HG03045 (cell line): ENCODE results near the gene PEX7.
"Not testable (repeated sequence)": the region's sequence is repeated elsewhere in the genome, so short reads cannot be mapped to it uniquely, and the experiment has no call there.

Experiments
- ATAC-seq: cut with Tn5 transposase; IDR thresholded peaks from one replicate; pipeline ENCODE4 v1.9.1; 2021; ENCODE audit warnings: mild to moderate bottlenecking, moderate library complexity; ENCODE audit not compliant: unreplicated experiment

The PEX7 gene

DNA sequence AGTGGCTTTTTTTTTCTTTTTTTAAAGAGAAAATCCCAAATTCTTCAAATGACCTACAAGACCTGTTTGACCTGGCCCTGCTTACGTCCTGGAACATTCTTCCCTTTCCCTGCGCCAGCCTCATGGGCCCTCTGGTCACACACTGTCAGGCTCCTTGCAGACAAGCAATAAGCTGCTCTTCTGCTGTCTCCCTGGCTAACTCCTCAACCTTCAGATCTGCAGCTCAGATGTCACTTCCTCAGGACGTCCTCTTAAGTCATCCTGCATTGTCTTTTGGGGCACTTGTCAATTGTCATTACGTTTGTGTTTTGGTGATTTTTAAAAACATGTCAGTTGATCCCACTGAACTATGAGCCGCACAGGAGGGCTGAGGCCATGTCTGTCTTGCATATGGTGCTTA lies 70.8 kb downstream of the PEX7 start:
- no peak for ATAC-seq

- ATAC-seq, result no peak
Measured at GRCh38 chr6:136895901-136896300, 73.5 kb downstream of the PEX7 start.

GRCh38 chr6:136897071-136897470 lies 74.7 kb downstream of the PEX7 start:
- ATAC-seq, result no peak

DNA sequence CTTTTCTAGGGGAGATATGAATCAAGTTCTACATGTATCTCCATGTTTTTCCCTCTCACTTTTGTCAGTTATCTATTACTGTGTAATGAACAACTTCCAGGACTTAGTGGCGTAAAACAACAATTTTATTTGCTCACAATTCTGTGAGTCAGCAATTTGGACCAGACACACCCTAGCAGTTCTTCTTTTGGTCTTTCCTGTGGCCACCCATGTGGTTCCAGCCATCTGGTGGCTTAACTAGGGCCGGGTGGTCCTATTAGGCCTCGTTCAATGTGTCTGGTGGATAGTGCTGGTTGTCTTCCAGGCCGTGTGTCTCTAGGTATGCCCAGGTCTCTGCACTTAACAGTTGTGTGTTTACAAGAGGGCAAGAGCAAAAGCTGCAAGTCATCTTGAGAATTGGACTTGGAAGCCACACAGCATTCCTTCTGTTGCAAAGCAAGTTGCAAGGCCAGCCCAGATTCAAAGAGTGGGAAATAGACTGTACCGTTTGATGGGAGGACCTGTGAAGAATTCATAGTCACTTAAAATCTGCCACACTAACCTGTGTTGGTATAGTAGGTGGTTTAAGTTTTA lies 78.9 kb downstream of the PEX7 start:
- no peak for ATAC-seq

DNA sequence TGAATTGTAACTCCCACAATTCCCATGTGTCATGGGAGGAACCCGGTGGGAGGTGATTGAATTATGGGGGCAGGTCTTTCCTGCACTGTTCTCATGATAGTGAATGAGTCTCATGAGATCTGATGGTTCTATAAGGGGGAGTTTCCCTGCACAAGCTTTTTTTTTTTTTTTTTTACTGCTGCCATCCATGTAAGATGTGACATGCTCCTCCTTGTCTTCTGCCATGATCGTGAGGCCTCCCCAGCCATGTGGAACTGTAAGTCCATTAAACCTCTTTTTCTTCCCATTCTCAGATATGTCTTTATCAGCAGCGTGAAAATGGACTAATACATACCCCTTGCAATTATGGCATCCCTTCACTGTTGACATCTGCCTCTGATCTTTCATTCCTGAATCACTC lies 82.1 kb downstream of the PEX7 start:
- ATAC-seq, result not testable (repeated sequence)

GRCh38 chr6:136914947-136915346 lies 92.6 kb downstream of the PEX7 start:
- no peak for ATAC-seq

GRCh38 chr6:136918706-136919105 lies 96.3 kb downstream of the PEX7 start:
- ATAC-seq, result no peak

- ATAC-seq, result no peak
Measured at GRCh38 chr6:136920216-136920615, 97.8 kb downstream of the PEX7 start.

DNA sequence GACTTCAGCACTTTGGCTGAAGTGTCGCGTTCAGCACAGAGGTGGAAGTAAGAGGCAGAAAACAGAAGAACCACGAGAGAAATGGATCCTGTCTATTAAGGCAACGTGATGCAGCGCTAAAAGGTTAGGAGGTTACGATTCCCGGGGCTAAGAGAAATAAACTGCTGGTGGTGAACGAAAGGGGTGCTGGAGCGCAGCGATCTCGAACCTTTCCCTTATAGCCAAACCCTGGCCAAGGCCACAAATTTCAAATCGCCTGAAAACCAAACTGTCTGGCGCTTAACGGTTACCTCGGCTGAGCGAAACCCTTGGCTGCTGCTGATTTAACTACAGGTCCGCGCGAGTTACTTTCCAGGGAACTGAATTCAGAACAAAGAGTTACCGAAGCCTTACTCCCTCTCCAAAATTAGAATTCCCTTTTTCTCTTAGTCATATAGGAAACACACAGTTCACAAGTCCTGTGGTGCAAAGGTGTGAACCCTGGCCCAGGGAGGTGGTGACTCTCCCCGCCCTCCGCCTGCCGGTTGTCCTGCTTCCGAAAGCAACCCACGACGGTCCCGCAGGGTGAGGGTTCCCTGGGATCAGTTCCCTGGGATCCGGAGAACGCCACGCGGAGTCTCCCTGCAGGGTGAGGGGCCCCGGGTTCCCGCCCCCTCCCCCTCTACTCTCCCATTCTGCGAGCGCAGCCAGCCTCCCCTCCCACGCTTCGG lies 98.4 kb downstream of the PEX7 start:
- no peak for ATAC-seq

DNA sequence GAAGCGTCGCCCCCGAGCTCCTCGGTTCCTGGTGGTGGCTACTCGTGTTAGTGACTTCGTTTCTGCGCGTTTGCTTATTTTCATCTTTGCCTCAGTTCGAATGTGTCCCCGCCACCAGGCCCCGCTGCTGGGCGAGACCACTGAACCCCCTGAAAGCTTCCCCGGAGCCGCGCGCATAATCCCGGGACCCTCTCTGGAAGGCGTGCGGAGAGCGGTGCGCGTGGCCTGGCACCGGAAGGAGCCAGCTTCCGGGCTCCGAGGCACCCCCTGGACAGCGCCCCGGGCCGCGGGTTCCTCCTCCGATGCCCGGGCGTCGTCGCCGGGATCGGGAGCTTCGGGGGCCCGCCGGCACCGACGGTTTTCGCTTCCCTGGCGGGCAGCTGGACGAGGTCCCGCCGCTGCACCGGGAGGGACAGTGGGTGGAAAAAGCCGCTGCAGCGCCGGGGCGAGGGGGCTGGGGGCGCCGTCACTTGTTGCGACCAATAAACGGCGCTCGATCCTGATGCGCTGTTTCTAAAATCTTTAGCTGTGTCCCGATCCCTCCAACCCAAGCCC lies 99.1 kb downstream of the PEX7 start:
- no peak for ATAC-seq

DNA sequence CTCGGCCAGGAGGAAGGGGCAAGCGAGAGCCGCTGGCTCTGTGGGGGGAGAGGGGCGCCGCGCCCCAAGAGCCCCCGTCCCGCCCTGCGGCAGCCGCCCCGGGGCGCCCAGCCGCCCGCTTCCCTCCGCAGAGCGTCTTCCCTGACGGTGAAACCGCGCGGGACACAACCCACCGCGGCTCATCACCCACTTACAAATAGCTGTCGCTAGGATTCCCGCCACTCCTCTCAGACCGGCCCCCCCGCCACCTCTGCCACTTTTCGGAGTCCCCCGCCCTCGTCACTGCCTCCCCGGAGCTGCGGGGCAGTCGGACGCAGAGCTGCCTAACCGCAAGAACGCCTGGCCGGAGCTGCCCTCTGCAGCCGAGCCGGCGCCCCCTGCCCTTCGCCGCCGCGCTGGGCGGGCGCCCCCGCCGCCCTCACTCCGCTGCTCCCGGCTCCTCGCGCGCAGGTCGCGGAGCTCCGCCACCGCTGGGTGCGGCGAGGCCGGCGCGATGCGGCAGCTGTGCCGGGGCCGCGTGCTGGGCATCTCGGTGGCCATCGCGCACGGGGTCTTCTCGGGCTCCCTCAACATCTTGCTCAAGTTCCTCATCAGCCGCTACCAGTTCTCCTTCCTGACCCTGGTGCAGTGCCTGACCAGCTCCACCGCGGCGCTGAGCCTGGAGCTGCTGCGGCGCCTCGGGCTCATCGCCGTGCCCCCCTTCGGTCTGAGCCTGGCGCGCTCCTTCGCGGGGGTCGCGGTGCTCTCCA lies 99.7 kb downstream of the PEX7 start, which contains the start of gene SLC35D3:
Gene SLC35D3 (plus strand): TSS at position 366 of the 749 bp plus-strand sequence. CDS start 128 bp downstream, at position 494.
- ATAC-seq, result no peak

- no peak for ATAC-seq
Measured at GRCh38 chr6:136922685-136923006, 100.3 kb downstream of the PEX7 start.

GRCh38 chr6:136923116-136923953 lies 100.9 kb downstream of the PEX7 start:
- no peak for ATAC-seq

GRCh38 chr6:136923954-136924673 lies 101.7 kb downstream of the PEX7 start:
- no peak for ATAC-seq

GRCh38 chr6:136926383-136926782 lies 104.0 kb downstream of the PEX7 start:
- ATAC-seq, result no peak

DNA sequence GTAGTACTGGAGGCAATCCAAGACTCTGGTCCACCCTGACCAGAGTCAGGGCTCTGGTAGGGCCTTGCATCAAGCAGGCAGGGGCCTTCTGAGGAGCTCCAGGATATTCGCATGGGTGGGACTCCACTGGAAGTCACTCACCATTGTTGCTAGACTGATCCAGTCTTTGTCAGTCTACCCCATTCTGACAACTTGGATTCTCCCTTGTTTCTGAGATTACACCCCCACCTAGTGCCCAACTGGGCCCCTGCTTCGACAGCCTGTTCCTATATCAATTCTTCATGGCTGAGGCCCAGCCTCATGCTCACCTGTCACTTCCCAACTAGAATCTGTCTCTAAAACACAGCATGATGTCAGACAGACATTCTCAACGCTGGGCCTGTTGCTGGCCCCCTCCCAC lies 104.9 kb downstream of the PEX7 start:
- ATAC-seq, result no peak

DNA sequence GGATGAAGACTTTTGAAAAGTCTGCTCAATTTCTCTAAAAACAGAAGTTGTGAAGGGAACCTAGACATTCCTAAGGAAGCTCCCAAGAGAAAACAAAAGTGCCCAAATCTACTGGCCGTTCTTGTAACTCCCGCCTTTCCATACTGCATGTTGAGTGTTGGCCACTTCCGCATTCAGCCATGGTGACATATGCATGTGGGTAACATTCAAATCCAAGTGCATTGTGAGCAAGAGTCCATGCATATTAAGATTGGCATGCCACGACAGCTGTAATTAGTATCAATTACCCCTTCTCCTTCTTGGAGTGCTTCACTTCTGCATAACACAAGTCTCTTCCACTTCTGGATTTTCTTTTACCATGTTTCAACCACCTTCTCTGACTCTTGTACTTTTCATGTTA lies 108.1 kb downstream of the PEX7 start:
- no peak for ATAC-seq

DNA sequence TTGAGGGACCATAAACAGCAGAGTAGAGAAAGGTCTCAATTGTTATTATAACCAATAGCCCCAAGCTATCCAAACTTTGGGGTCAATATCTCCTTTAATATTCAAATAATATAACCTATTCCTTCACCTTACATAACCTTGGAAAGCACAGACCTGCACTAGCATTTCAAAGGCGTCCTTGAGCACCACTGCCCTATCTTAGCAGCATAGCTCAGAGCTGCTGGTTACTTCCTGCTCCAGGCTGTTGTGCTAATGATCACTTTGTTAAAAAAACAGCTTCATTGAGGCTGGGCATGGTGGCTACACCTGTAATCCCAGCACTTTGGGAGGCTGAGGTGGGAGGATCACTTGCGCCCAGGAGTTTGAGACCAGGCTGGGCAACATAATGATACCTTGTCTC lies 110.2 kb downstream of the PEX7 start:
- ATAC-seq, result no peak

DNA sequence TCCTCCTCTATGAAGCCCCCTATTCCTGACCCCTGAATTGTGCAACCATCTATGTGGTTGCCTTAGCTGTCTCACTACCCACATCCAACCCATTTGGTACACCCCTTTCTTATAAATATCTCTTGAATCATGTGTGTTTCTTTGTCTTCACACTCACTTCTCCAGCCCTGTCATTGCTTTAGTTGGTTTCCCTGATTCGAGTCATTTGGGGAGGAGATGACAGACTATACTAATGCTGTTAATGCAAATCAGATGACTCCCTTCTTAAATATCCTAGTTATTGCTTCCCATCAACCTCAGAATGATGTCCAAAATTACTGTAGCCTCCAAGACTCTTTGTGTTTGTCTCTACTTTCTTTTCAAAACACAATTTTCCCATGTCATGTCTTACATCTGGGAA lies 122.7 kb downstream of the PEX7 start:
- ATAC-seq, result no peak

DNA sequence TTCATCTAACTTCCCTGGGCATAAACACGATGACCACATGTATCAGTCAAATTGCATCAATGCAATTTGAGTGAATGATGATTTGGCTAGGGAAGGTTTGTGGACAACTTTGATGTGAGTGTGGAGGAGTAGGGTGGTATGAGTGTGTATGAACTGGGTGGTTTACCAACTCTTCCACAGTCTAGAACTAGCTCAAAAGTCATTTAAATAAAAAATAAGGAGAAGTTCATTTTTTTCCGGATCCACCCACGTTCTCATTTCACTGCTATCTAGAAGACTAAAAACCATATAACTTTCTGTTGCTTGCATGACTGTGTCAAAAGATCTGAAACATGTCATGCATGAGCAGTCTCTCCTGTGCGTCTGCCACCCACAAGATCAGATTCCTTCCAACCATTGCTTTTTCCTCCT lies 123.3 kb downstream of the PEX7 start:
- no peak for ATAC-seq
